GM23338 (cell line): ENCODE results near the gene RFNG.

ENCODE experiments used
- EZH2 ChIP-seq: fragments of 200-600 bp; sonication (generic); IDR thresholded peaks from one replicate; pipeline ENCODE4 v1.8.0; 2017; ENCODE audit warnings: antibody characterized with exemption, mild to moderate bottlenecking, low read depth; ENCODE audit not compliant: unreplicated experiment
- EZH2phosphoT487 ChIP-seq: fragments of 200-600 bp; sonication (generic); IDR thresholded peaks from one replicate; pipeline ENCODE4 v1.8.1; 2018; ENCODE audit warnings: antibody characterized with exemption; ENCODE audit not compliant: unreplicated experiment
- NANOG ChIP-seq: IDR thresholded peaks from 2 replicates; pipeline ENCODE4 v1.6.1; 2016; ENCODE audit warnings: antibody characterized with exemption, borderline replicate concordance
- POLR2AphosphoS5 ChIP-seq: IDR thresholded peaks from 2 replicates; pipeline ENCODE4 v1.6.1; 2016; ENCODE audit warnings: antibody characterized with exemption, low read depth
- STAT1 ChIP-seq: IDR thresholded peaks from one replicate; pipeline ENCODE4 v1.6.1; 2016; ENCODE audit warnings: antibody characterized with exemption; ENCODE audit not compliant: unreplicated experiment
- TF ChIP-seq, protein P1 (sequence below), 2 experiments: fragments of 200-600 bp in 1 of 2; sonication (generic) in 1 of 2; conservative IDR thresholded peaks; 2 replicates each; pipeline versions ENCODE4 v1.5.1 to v1.6.1; 2016 to 2017; ENCODE audit warnings: antibody characterized with exemption in 2 of 2, low read depth in 2 of 2, mild to moderate bottlenecking in 2 of 2, moderate library complexity in 1 of 2
- TF ChIP-seq, protein P2 (sequence below): IDR thresholded peaks from one replicate; pipeline ENCODE4 v1.6.1; 2018; ENCODE audit warnings: antibody characterized with exemption; ENCODE audit not compliant: unreplicated experiment
- TF ChIP-seq, protein P3 (sequence below): IDR thresholded peaks from 2 replicates; pipeline ENCODE4 v1.6.1; 2016; ENCODE audit warnings: antibody characterized with exemption

DNA sequence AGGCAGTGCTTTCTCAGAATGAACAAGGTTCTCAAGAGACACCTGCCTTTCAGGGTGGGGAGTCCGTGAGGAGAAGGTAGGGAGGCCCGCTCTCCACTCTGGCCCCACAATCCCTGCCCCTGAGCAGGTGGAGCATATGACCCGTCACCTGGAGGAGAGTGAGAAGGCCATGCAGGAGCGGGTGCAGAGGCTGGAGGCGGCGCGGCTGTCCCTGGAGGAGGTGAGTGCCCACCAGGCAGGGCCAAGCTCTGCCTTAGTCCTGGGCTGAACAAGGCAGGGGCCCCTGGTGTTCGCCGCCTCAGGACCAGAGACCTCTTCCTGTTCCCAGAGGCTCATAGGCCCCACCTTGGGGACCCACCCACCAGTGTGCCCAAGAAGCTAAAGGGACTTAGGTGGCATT is 22.6 kb downstream of the RFNG start:
- TF ChIP-seq, protein P1, sequence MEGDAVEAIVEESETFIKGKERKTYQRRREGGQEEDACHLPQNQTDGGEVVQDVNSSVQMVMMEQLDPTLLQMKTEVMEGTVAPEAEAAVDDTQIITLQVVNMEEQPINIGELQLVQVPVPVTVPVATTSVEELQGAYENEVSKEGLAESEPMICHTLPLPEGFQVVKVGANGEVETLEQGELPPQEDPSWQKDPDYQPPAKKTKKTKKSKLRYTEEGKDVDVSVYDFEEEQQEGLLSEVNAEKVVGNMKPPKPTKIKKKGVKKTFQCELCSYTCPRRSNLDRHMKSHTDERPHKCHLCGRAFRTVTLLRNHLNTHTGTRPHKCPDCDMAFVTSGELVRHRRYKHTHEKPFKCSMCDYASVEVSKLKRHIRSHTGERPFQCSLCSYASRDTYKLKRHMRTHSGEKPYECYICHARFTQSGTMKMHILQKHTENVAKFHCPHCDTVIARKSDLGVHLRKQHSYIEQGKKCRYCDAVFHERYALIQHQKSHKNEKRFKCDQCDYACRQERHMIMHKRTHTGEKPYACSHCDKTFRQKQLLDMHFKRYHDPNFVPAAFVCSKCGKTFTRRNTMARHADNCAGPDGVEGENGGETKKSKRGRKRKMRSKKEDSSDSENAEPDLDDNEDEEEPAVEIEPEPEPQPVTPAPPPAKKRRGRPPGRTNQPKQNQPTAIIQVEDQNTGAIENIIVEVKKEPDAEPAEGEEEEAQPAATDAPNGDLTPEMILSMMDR (conservative IDR thresholded peaks at IDR 0.05; ENCODE audit: low read depth in 2 of 2), result no peak
- TF ChIP-seq EZH2 (no peak), POLR2AphosphoS5 (no peak), EZH2phosphoT487 (no peak), STAT1 (no peak), NANOG (no peak)
- TF ChIP-seq, protein P2, sequence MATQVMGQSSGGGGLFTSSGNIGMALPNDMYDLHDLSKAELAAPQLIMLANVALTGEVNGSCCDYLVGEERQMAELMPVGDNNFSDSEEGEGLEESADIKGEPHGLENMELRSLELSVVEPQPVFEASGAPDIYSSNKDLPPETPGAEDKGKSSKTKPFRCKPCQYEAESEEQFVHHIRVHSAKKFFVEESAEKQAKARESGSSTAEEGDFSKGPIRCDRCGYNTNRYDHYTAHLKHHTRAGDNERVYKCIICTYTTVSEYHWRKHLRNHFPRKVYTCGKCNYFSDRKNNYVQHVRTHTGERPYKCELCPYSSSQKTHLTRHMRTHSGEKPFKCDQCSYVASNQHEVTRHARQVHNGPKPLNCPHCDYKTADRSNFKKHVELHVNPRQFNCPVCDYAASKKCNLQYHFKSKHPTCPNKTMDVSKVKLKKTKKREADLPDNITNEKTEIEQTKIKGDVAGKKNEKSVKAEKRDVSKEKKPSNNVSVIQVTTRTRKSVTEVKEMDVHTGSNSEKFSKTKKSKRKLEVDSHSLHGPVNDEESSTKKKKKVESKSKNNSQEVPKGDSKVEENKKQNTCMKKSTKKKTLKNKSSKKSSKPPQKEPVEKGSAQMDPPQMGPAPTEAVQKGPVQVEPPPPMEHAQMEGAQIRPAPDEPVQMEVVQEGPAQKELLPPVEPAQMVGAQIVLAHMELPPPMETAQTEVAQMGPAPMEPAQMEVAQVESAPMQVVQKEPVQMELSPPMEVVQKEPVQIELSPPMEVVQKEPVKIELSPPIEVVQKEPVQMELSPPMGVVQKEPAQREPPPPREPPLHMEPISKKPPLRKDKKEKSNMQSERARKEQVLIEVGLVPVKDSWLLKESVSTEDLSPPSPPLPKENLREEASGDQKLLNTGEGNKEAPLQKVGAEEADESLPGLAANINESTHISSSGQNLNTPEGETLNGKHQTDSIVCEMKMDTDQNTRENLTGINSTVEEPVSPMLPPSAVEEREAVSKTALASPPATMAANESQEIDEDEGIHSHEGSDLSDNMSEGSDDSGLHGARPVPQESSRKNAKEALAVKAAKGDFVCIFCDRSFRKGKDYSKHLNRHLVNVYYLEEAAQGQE, result no peak
- TF ChIP-seq, protein P3, sequence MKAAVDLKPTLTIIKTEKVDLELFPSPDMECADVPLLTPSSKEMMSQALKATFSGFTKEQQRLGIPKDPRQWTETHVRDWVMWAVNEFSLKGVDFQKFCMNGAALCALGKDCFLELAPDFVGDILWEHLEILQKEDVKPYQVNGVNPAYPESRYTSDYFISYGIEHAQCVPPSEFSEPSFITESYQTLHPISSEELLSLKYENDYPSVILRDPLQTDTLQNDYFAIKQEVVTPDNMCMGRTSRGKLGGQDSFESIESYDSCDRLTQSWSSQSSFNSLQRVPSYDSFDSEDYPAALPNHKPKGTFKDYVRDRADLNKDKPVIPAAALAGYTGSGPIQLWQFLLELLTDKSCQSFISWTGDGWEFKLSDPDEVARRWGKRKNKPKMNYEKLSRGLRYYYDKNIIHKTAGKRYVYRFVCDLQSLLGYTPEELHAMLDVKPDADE, result no peak
